Loucy (cell line): Measurements from ENCODE around the gene MRPL47.

Experiments
- H2AFZ ChIP-seq: fragments of 200-600 bp; sonication (generic); 2 replicates; pipeline ENCODE4 v1.6.0; 2016; ENCODE audit warnings: antibody characterized with exemption, mild to moderate bottlenecking, low read length, moderate library complexity
- H3F3A ChIP-seq: fragments of 200-600 bp; 2 replicates; pipeline ENCODE4 v1.6.0; 2016; ENCODE audit warnings: antibody characterized with exemption, low read depth, mild to moderate bottlenecking
- H3K27me3 ChIP-seq: fragments of 200-600 bp; sonication (generic); 2 replicates; pipeline ENCODE4 v1.6.1; 2014; ENCODE audit warnings: low read length, mild to moderate bottlenecking; ENCODE audit not compliant: insufficient read depth, poor library complexity, severe bottlenecking
- H3K36me3 ChIP-seq: fragments of 200-600 bp; sonication (generic); 2 replicates; pipeline ENCODE4 v1.6.1; 2016; ENCODE audit warnings: low read length; ENCODE audit not compliant: insufficient read depth
- H3K4me1 ChIP-seq: fragments of 200-600 bp; sonication (generic); 2 replicates; pipeline ENCODE4 v1.5.1; 2014; ENCODE audit warnings: low read length, mild to moderate bottlenecking; ENCODE audit not compliant: insufficient read depth, poor library complexity, severe bottlenecking
- H3K4me2 ChIP-seq: fragments of 200-600 bp; sonication (generic); 2 replicates; pipeline ENCODE4 v1.6.0; 2014; ENCODE audit warnings: antibody characterized with exemption, low read length, low read depth, mild to moderate bottlenecking; ENCODE audit not compliant: poor library complexity, severe bottlenecking
- H3K4me3 ChIP-seq: fragments of 200-600 bp; sonication (generic); 2 replicates; pipeline ENCODE4 v1.5.1; 2014; ENCODE audit warnings: low read length, mild to moderate bottlenecking, mixed read lengths; ENCODE audit not compliant: poor library complexity, severe bottlenecking
- H3K79me2 ChIP-seq: fragments of 200-600 bp; sonication (generic); 2 replicates; pipeline ENCODE4 v1.6.1; 2014; ENCODE audit warnings: low read length; ENCODE audit not compliant: insufficient read depth
- H3K9ac ChIP-seq: fragments of 200-600 bp; sonication (generic); 2 replicates; pipeline ENCODE4 v1.6.0; 2014; ENCODE audit warnings: mild to moderate bottlenecking, low read depth, low read length, moderate library complexity; ENCODE audit not compliant: poor library complexity, severe bottlenecking
- H3K9me2 ChIP-seq: fragments of 200-600 bp; sonication (generic); replicated peaks from 2 replicates; pipeline ENCODE4 v1.6.1; 2016; ENCODE audit warnings: low read depth, low read length, mixed read lengths
- H3K9me3 ChIP-seq: fragments of 200-600 bp; sonication (generic); 2 replicates; pipeline ENCODE4 v1.6.1; 2014; ENCODE audit warnings: mild to moderate bottlenecking, antibody characterized with exemption, low read length, low read depth; ENCODE audit not compliant: insufficient read depth
- H4K20me1 ChIP-seq: fragments of 200-600 bp; sonication (generic); 2 replicates; pipeline ENCODE4 v1.6.0; 2014; ENCODE audit warnings: antibody characterized with exemption, low read length, mild to moderate bottlenecking; ENCODE audit not compliant: insufficient read depth, poor library complexity, severe bottlenecking
- EZH2phosphoT487 ChIP-seq: fragments of 200-600 bp; IDR thresholded peaks from 2 replicates; pipeline ENCODE4 v1.6.1; 2018; ENCODE audit warnings: antibody characterized with exemption, mild to moderate bottlenecking, moderate library complexity, borderline replicate concordance
- TF ChIP-seq, protein P1 (sequence below): fragments of 200-600 bp; sonication (generic); conservative IDR thresholded peaks from 2 replicates; pipeline ENCODE4 v1.5.1; 2014; ENCODE audit warnings: mild to moderate bottlenecking, antibody characterized with exemption, low read length

The MRPL47 gene

GRCh38 chr3:179610066-179610465, 5.6 kb upstream of the MRPL47 start:
- no peak overlapping the region for H3K4me2 ChIP-seq
- H2AFZ ChIP-seq, result no peak overlapping the region
- H3K27me3 ChIP-seq, result no peaks in the 10 kb centered on the region
- peaks cover 20% of the 10 kb centered on the region for H3K4me1 ChIP-seq
- peaks cover 10% of the 10 kb centered on the region; the same call in 1 of the 2 replicates for H3F3A ChIP-seq
- peaks cover 2% of the 10 kb centered on the region for H4K20me1 ChIP-seq
- no peak overlapping the region for H3K4me3 ChIP-seq
- no peaks in the 10 kb centered on the region for H3K9me2 ChIP-seq
- peaks cover 16% of the 10 kb centered on the region for H3K79me2 ChIP-seq
- no peaks in the 10 kb centered on the region for H3K9me3 ChIP-seq
- TF ChIP-seq EZH2phosphoT487, result no peak
- TF ChIP-seq, protein P1, sequence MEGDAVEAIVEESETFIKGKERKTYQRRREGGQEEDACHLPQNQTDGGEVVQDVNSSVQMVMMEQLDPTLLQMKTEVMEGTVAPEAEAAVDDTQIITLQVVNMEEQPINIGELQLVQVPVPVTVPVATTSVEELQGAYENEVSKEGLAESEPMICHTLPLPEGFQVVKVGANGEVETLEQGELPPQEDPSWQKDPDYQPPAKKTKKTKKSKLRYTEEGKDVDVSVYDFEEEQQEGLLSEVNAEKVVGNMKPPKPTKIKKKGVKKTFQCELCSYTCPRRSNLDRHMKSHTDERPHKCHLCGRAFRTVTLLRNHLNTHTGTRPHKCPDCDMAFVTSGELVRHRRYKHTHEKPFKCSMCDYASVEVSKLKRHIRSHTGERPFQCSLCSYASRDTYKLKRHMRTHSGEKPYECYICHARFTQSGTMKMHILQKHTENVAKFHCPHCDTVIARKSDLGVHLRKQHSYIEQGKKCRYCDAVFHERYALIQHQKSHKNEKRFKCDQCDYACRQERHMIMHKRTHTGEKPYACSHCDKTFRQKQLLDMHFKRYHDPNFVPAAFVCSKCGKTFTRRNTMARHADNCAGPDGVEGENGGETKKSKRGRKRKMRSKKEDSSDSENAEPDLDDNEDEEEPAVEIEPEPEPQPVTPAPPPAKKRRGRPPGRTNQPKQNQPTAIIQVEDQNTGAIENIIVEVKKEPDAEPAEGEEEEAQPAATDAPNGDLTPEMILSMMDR, result no peak
- H3K9ac ChIP-seq, result no peak overlapping the region
- H3K36me3 ChIP-seq, result no peaks in the 10 kb centered on the region

GRCh38 chr3:179608931-179609720, 4.7 kb upstream of the MRPL47 start:
- no peak for TF ChIP-seq EZH2phosphoT487
- TF ChIP-seq, protein P1, result no peak
- peak overlapping the region; percentile 61 for H3K9ac ChIP-seq
- H3K9me2 ChIP-seq, result no peaks in the 10 kb centered on the region
- H4K20me1 ChIP-seq, result peaks cover 3% of the 10 kb centered on the region
- peaks cover 20% of the 10 kb centered on the region for H3K4me1 ChIP-seq
- H3K36me3 ChIP-seq, result no peaks in the 10 kb centered on the region
- H3K4me3 ChIP-seq, result peak overlapping the region; percentile 66
- H3F3A ChIP-seq, result peaks cover 10% of the 10 kb centered on the region; the same call in 1 of the 2 replicates
- H3K79me2 ChIP-seq, result peaks cover 22% of the 10 kb centered on the region
- H3K9me3 ChIP-seq, result no peaks in the 10 kb centered on the region
- no peaks in the 10 kb centered on the region for H3K27me3 ChIP-seq
- peak overlapping the region; percentile 5 for H2AFZ ChIP-seq
- H3K4me2 ChIP-seq, result peak overlapping the region; percentile 73

GRCh38 chr3:179606534-179607085, 2.2 kb upstream of the MRPL47 start:
- Histone ChIP-seq H3K4me2 (peak overlapping the region; percentile 80), H3K9me3 (no peaks in the 10 kb centered on the region), H3K9me2 (no peaks in the 10 kb centered on the region), H2AFZ (no peak overlapping the region), H3K36me3 (peaks cover 1% of the 10 kb centered on the region; the same call in 1 of the 2 replicates), H3K4me3 (no peak overlapping the region), H3F3A (peaks cover 10% of the 10 kb centered on the region; the same call in 1 of the 2 replicates), H3K79me2 (peaks cover 47% of the 10 kb centered on the region), H3K4me1 (peaks cover 32% of the 10 kb centered on the region), H4K20me1 (peaks cover 25% of the 10 kb centered on the region), H3K9ac (no peak overlapping the region), H3K27me3 (no peaks in the 10 kb centered on the region)
- TF ChIP-seq, protein P1, result no peak
- no peak for TF ChIP-seq EZH2phosphoT487
